ACC112 (cell line): Measurements from ENCODE around the gene STXBP6.

Experiments used
- H2AFZ ChIP-seq: fragments of 200-600 bp; sonication (generic); one replicate; pipeline ENCODE4 v1.6.0; 2017; ENCODE audit warnings: antibody characterized with exemption, low read length; ENCODE audit not compliant: unreplicated experiment
- H3K27ac ChIP-seq: fragments of 200-600 bp; sonication (generic); 2 replicates; pipeline ENCODE4 v1.5.1; 2014; ENCODE audit warnings: low read depth, mild to moderate bottlenecking, antibody characterized with exemption, low read length, moderate library complexity
- H3K27me3 ChIP-seq: fragments of 200-600 bp; sonication (generic); 2 replicates; pipeline ENCODE4 v1.6.1; 2014; ENCODE audit warnings: mild to moderate bottlenecking, antibody characterized with exemption, low read length, moderate library complexity, mixed read lengths; ENCODE audit not compliant: insufficient read depth
- H3K36me3 ChIP-seq: fragments of 200-600 bp; sonication (generic); 2 replicates; pipeline ENCODE4 v1.6.1; 2016; ENCODE audit warnings: mild to moderate bottlenecking, antibody characterized with exemption, low read length, moderate library complexity, mixed read lengths; ENCODE audit not compliant: insufficient read depth
- H3K4me1 ChIP-seq: fragments of 200-600 bp; sonication (generic); one replicate; pipeline ENCODE4 v1.6.1; 2016; ENCODE audit warnings: low read length, mixed read lengths; ENCODE audit not compliant: insufficient read depth, unreplicated experiment, control insufficient read depth
- H3K4me3 ChIP-seq: fragments of 200-600 bp; sonication (generic); 2 replicates; pipeline ENCODE4 v1.5.1; 2014; ENCODE audit warnings: mild to moderate bottlenecking, low read depth, low read length
- H3K79me2 ChIP-seq: fragments of 200-600 bp; sonication (generic); one replicate; pipeline ENCODE4 v1.6.0; 2016; ENCODE audit warnings: low read length; ENCODE audit not compliant: control insufficient read depth, unreplicated experiment, insufficient read depth

STXBP6 gene

GRCh38 chr14:25014440-25014839 lies 35.5 kb downstream of the STXBP6 start:
- no peak overlapping the region for H2AFZ ChIP-seq
- peaks cover 5% of the 10 kb centered on the region for H3K4me1 ChIP-seq
- no peak overlapping the region for H3K27ac ChIP-seq

GRCh38 chr14:25011095-25011494 lies 38.9 kb downstream of the STXBP6 start:
- H3K4me3 ChIP-seq, result no peak overlapping the region
- H3K79me2 ChIP-seq, result no peaks in the 10 kb centered on the region
- H3K27me3 ChIP-seq, result no peaks in the 10 kb centered on the region
- H3K36me3 ChIP-seq, result no peaks in the 10 kb centered on the region
- peaks cover 17% of the 10 kb centered on the region for H3K4me1 ChIP-seq
- no peak overlapping the region for H2AFZ ChIP-seq
- no peak overlapping the region for H3K27ac ChIP-seq

More at GRCh38 chr14:25014440-25014839, 35.5 kb downstream of the STXBP6 start:
- H3K27me3 ChIP-seq, result no peaks in the 10 kb centered on the region
- H3K79me2 ChIP-seq, result no peaks in the 10 kb centered on the region
- no peaks in the 10 kb centered on the region for H3K36me3 ChIP-seq
- H3K4me3 ChIP-seq, result no peak overlapping the region

- Histone ChIP-seq H3K27ac (no peak overlapping the region), H3K36me3 (no peaks in the 10 kb centered on the region), H3K27me3 (no peaks in the 10 kb centered on the region), H3K4me3 (no peak overlapping the region), H3K4me1 (peaks cover 17% of the 10 kb centered on the region), H2AFZ (no peak overlapping the region), H3K79me2 (no peaks in the 10 kb centered on the region)
Observed at GRCh38 chr14:25010471-25010870, 39.5 kb downstream of the STXBP6 start.

GRCh38 chr14:25009891-25010290 lies 40.1 kb downstream of the STXBP6 start:
- Histone ChIP-seq H3K27ac (no peak overlapping the region), H3K79me2 (no peaks in the 10 kb centered on the region), H3K4me3 (no peak overlapping the region), H2AFZ (peak overlapping the region; percentile 60), H3K27me3 (no peaks in the 10 kb centered on the region), H3K36me3 (no peaks in the 10 kb centered on the region), H3K4me1 (peaks cover 17% of the 10 kb centered on the region)

GRCh38 chr14:25007832-25008231 lies 42.1 kb downstream of the STXBP6 start:
- H3K4me1 ChIP-seq, result peaks cover 29% of the 10 kb centered on the region
- no peak overlapping the region for H3K4me3 ChIP-seq
- no peaks in the 10 kb centered on the region for H3K79me2 ChIP-seq
- peak overlapping the region; percentile 64 for H3K27ac ChIP-seq
- H2AFZ ChIP-seq, result no peak overlapping the region
- no peaks in the 10 kb centered on the region for H3K27me3 ChIP-seq
- no peaks in the 10 kb centered on the region for H3K36me3 ChIP-seq

GRCh38 chr14:25006961-25007795 lies 42.8 kb downstream of the STXBP6 start:
- Histone ChIP-seq H3K4me1 (peaks cover 29% of the 10 kb centered on the region), H3K79me2 (no peaks in the 10 kb centered on the region), H3K4me3 (no peak overlapping the region), H3K27ac (peak overlapping the region; percentile 64), H3K36me3 (no peaks in the 10 kb centered on the region), H2AFZ (no peak overlapping the region), H3K27me3 (no peaks in the 10 kb centered on the region)

GRCh38 chr14:25006031-25006430 lies 43.9 kb downstream of the STXBP6 start:
- no peaks in the 10 kb centered on the region for H3K36me3 ChIP-seq
- no peaks in the 10 kb centered on the region for H3K27me3 ChIP-seq
- no peak overlapping the region for H2AFZ ChIP-seq

GRCh38 chr14:25004389-25004809 lies 45.5 kb downstream of the STXBP6 start:
- Histone ChIP-seq H3K27me3 (no peaks in the 10 kb centered on the region), H3K79me2 (no peaks in the 10 kb centered on the region), H3K4me1 (peaks cover 23% of the 10 kb centered on the region), H3K27ac (peak overlapping the region; percentile 44; the same call in 1 of the 2 replicates), H2AFZ (no peak overlapping the region), H3K4me3 (no peak overlapping the region), H3K36me3 (no peaks in the 10 kb centered on the region)

More at GRCh38 chr14:25006031-25006430, 43.9 kb downstream of the STXBP6 start:
- H3K79me2 ChIP-seq, result no peaks in the 10 kb centered on the region
- no peak overlapping the region for H3K4me3 ChIP-seq
- H3K4me1 ChIP-seq, result peaks cover 29% of the 10 kb centered on the region
- H3K27ac ChIP-seq, result peak overlapping the region; percentile 64

- H3K27me3 ChIP-seq, result no peaks in the 10 kb centered on the region
- H3K36me3 ChIP-seq, result no peaks in the 10 kb centered on the region
- H2AFZ ChIP-seq, result no peak overlapping the region
- no peaks in the 10 kb centered on the region for H3K79me2 ChIP-seq
- peak overlapping the region; percentile 44 for H3K27ac ChIP-seq
- no peak overlapping the region for H3K4me3 ChIP-seq
- peaks cover 23% of the 10 kb centered on the region for H3K4me1 ChIP-seq
Observed at GRCh38 chr14:25003537-25003936, 46.4 kb downstream of the STXBP6 start.

GRCh38 chr14:25001601-25002000 lies 48.3 kb downstream of the STXBP6 start:
- Histone ChIP-seq H3K36me3 (no peaks in the 10 kb centered on the region), H3K27me3 (no peaks in the 10 kb centered on the region), H2AFZ (no peak overlapping the region), H3K4me3 (no peak overlapping the region), H3K27ac (peak overlapping the region; percentile 43), H3K4me1 (peaks cover 15% of the 10 kb centered on the region), H3K79me2 (no peaks in the 10 kb centered on the region)

- Histone ChIP-seq H3K27me3 (no peaks in the 10 kb centered on the region), H3K27ac (peak overlapping the region; percentile 43), H2AFZ (no peak overlapping the region), H3K4me1 (peaks cover 12% of the 10 kb centered on the region), H3K79me2 (no peaks in the 10 kb centered on the region), H3K4me3 (no peak overlapping the region), H3K36me3 (no peaks in the 10 kb centered on the region)
Observed at GRCh38 chr14:25001156-25001555, 48.8 kb downstream of the STXBP6 start.
